GM20000 (cell line): ENCODE measurements around the gene PRH2.

Source experiments
- DNase-seq: peaks from one replicate; pipeline ENCODE4 v3.0.0; 2012; ENCODE audit warnings: low spot score
- TF ChIP-seq, protein P1 (sequence below): IDR thresholded peaks from 2 replicates; pipeline ENCODE4 v1.5.1; 2012; ENCODE audit warnings: mild to moderate bottlenecking, control low read depth; ENCODE audit errors: extremely low read depth, missing control alignments

Gene PRH2

DNA sequence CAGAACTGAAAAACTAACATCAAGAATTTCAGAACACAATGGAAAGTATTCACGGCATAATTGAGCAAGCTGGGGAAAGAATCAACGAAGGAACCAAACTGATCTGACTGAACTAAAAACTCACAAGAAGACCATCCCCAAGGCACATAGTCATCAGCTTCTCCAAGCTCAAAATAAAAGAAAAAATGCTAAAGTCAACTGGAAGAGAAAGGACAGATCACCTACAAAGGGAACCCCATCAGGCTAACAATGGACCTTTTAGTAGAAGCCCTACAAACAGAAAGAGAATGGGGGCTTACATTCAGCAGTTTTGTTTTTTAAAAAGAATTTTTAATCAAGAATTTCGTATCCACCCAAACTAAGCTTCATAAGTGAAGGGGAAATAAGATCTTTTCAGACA lies 45.9 kb downstream of the PRH2 start:
- TF ChIP-seq, protein P1, sequence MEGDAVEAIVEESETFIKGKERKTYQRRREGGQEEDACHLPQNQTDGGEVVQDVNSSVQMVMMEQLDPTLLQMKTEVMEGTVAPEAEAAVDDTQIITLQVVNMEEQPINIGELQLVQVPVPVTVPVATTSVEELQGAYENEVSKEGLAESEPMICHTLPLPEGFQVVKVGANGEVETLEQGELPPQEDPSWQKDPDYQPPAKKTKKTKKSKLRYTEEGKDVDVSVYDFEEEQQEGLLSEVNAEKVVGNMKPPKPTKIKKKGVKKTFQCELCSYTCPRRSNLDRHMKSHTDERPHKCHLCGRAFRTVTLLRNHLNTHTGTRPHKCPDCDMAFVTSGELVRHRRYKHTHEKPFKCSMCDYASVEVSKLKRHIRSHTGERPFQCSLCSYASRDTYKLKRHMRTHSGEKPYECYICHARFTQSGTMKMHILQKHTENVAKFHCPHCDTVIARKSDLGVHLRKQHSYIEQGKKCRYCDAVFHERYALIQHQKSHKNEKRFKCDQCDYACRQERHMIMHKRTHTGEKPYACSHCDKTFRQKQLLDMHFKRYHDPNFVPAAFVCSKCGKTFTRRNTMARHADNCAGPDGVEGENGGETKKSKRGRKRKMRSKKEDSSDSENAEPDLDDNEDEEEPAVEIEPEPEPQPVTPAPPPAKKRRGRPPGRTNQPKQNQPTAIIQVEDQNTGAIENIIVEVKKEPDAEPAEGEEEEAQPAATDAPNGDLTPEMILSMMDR = no peak
- no peak for DNase-seq

DNA sequence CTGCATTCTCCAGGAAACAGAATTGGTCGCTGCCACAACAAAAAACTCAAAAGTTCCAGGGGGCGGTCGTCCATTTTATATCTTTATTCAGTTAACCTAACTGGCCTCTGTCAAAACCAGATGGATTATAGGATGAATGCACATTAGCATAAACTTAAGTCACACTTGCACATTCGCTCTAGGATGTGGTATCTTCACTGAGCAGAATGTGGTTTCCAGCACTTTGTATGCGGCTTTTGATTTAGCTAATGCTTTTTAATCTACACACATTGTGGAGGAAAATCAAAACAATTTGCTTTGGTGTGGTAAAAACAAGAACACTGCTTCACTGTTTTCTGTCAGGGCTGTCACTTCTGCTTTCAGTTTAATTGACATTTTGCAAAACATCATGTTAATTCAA lies 53.2 kb downstream of the PRH2 start:
- TF ChIP-seq, protein P1 = no peak
- DNase-seq = peak; percentile 4
